K562 treated with DMSO at 1 percent for 48 hours (cell line): Measurements from ENCODE around the gene RPS24. TPM values are rescaled to one million over a fixed set of nuclear protein-coding genes. Genes with fewer than 3 reads are reported as not detected.

Experiments
- total RNA-seq: library from RNA; unstranded; fragments of 300-600 nt; gene quantifications from 2 replicates; pipeline ENCODE4 v1.2.3, GENCODE V29; 2022; ENCODE audit warnings: low replicate concordance; ENCODE audit errors: extremely low read depth

The RPS24 gene
- total RNA-seq = 683 TPM in 1 of 2 replicates, not detected in the other

DNA sequence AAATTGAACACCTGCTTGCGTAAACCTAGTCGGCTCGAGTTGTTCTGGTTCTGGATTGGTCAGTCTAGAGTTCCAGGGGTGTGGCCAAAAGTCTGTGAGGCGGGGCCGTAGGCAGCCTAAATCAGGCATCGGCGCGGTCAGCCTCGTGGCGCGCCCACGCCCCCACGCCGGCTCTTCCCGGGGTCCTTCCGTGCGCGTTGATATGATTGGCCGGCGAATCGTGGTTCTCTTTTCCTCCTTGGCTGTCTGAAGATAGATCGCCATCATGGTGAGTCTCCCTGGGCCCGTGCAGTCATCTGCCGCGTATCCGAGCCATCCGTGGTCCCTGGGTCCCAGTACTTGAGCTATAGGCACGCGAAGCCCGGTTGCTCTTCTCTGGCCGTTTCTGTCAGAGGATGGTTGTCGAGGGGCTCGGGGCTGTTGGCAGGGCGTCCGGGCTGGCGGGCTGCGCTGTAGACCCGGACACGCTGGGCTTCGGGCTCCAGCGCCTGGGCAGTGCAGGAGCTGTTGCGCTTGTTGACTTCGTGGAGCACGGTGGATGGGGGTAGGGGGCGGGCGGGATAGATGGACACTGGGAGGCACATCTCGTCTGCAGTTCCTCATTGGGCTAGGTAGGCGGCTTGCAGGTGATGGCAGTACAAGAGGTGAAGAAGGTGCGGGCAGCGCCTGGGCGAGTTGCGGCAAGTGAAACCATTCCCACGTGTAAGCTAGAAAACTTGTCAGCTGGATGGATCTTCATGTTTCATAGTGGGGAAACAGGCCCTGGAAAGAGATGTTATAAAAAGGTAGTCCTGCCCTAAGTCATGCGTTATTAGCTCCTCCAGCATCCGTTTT is at the start of gene RPS24:
RPS24 (plus strand) TSS at position 227 of the 834 bp plus-strand sequence; CDS start at position 266, 39 bp downstream.

DNA sequence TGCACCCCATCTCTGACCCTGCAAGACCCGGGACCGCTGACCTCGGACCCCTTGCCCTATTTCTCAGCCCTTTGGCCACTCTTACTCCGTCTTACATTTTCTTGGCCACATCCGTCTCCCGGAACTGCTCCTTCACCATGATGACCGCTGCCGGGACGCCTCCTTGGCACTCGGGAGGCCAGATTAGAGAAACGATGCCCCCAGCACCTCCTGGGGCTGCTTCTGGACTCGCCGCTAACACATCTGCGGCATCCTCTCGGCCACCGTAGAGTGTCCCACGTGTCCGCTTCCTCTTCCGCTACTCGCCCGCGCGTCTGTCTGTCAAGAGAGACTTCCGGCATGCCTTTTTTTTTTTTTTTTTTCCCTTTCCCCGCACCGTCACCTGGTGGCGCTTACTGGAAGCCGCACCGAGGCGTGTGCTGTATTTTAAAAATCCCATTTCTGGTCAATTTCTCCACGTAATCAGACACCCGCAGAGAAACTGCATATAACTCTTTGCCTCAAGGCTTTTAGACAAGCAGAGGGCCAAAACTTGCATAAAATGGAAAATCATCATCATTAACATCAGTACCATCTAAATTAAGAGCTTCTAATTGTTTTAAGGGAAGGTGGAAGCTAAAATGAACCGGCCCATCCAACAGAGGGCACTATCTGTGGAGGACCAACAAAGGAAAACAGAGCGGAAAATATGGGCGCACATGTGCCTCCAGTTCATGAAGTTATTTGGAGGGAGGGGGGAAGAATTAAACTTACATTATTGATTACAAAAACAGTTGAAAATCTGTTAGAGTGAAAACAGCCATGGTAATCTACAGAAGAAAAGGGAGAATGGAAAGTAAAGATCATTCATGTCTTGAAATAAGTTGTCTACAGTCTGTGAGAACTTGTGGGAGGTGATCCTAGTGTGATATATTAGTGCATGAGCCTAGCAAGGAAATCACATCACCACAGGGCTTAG is 4.1 kb upstream of the RPS24 start, which contains the start of gene POLR3A:
POLR3A (minus strand) TSS at position 247 of the 958 bp plus-strand sequence; CDS start at position 139, 108 bp downstream.

Other genes with a start within 250 kb of the RPS24 start
- gene DLG5, start 107.1 kb upstream of the RPS24 start, total RNA-seq = not detected in 2 replicates
- gene POLR3A, start 4.3 kb upstream of the RPS24 start, total RNA-seq = not detected in 2 replicates